Measurements from ENCODE around the gene ANKRD50.

The ANKRD50 gene

GRCh38 chr4:124636788-124637187 lies 75.7 kb downstream of the ANKRD50 start:
- no peak for DNase-seq (ENCODE audit: low spot score)

GRCh38 chr4:124635331-124635730 lies 77.2 kb downstream of the ANKRD50 start:
- TF ChIP-seq CTCF (IDR thresholded peaks at IDR 0.05; ENCODE audit: extremely low read depth, missing control alignments), result no peak
- no peak for DNase-seq (ENCODE audit: low spot score)

More at GRCh38 chr4:124636788-124637187, 75.7 kb downstream of the ANKRD50 start:
- no peak for TF ChIP-seq CTCF (IDR thresholded peaks at IDR 0.05; ENCODE audit: extremely low read depth, missing control alignments)

GRCh38 chr4:124633285-124633941 lies 79.1 kb downstream of the ANKRD50 start:
- no peak for DNase-seq (ENCODE audit: low spot score)
- no peak for TF ChIP-seq CTCF (IDR thresholded peaks at IDR 0.05; ENCODE audit: extremely low read depth, missing control alignments)

GRCh38 chr4:124632439-124632838 lies 80.1 kb downstream of the ANKRD50 start:
- no peak for TF ChIP-seq CTCF (IDR thresholded peaks at IDR 0.05; ENCODE audit: extremely low read depth, missing control alignments)
- no peak for DNase-seq (ENCODE audit: low spot score)

GRCh38 chr4:124631760-124632159 lies 80.8 kb downstream of the ANKRD50 start:
- DNase-seq (ENCODE audit: low spot score), result no peak
- no peak for TF ChIP-seq CTCF (IDR thresholded peaks at IDR 0.05; ENCODE audit: extremely low read depth, missing control alignments)

GRCh38 chr4:124629681-124630080 lies 82.9 kb downstream of the ANKRD50 start:
- DNase-seq (ENCODE audit: low spot score), result no peak
- TF ChIP-seq CTCF (IDR thresholded peaks at IDR 0.05; ENCODE audit: extremely low read depth, missing control alignments), result no peak

Measured in GM20000 (cell line).